ENCODE data around the gene IL10RB. TPM values are rescaled to one million over a fixed set of nuclear protein-coding genes. Genes with fewer than 3 reads are reported as not detected.

Gene IL10RB
- total RNA-seq, 4 donors from 2014 or later = 28.1 to 47.7 (median 32.3) TPM

DNA sequence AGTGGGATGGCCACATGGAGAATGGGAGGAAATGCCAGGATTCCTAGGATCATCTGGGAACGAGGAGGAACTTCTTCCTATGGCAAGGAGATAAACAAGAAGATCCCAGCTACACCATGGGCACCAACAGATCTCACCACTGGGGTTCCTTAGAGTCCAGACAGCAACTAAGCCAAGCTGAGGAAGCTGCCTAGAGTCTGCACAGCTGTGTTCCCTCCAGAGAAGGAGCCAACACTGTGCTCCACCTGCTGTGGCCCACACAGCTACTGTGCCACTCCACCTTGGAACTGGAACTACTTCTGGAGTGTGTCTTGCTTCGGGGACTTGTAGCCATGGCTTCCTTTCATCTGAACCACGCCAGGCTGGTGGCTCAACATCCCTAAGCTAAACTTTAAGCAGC, 64.6 kb downstream of the IL10RB start:
- TF ChIP-seq, protein P1, sequence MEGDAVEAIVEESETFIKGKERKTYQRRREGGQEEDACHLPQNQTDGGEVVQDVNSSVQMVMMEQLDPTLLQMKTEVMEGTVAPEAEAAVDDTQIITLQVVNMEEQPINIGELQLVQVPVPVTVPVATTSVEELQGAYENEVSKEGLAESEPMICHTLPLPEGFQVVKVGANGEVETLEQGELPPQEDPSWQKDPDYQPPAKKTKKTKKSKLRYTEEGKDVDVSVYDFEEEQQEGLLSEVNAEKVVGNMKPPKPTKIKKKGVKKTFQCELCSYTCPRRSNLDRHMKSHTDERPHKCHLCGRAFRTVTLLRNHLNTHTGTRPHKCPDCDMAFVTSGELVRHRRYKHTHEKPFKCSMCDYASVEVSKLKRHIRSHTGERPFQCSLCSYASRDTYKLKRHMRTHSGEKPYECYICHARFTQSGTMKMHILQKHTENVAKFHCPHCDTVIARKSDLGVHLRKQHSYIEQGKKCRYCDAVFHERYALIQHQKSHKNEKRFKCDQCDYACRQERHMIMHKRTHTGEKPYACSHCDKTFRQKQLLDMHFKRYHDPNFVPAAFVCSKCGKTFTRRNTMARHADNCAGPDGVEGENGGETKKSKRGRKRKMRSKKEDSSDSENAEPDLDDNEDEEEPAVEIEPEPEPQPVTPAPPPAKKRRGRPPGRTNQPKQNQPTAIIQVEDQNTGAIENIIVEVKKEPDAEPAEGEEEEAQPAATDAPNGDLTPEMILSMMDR (IDR thresholded peaks at IDR 0.05) = no peak
- no peak for TF ChIP-seq POLR2A (IDR thresholded peaks at IDR 0.05)
- no peak overlapping the region for H3K4me3 ChIP-seq
- no peak for DNase-seq
- peaks cover 0 to 30% (median 0%) of the 10 kb centered on the region in 3 donors for H3K36me3 ChIP-seq
- 67 to 98% methylated on average over 1 to 3 of the region's 3 CpGs for WGBS, 2 donors
- H3K27ac ChIP-seq = no peak overlapping the region
- H3K9me3 ChIP-seq = peaks cover 0 to 7% (median 0%) of the 10 kb centered on the region in 3 donors
- H3K4me1 ChIP-seq = peaks cover 0 to 32% (median 20%) of the 10 kb centered on the region in 3 donors
- intact Hi-C loops (cut with DNase I) = no loop called here
- H3K27me3 ChIP-seq = no peaks in the 10 kb centered on the region

DNA sequence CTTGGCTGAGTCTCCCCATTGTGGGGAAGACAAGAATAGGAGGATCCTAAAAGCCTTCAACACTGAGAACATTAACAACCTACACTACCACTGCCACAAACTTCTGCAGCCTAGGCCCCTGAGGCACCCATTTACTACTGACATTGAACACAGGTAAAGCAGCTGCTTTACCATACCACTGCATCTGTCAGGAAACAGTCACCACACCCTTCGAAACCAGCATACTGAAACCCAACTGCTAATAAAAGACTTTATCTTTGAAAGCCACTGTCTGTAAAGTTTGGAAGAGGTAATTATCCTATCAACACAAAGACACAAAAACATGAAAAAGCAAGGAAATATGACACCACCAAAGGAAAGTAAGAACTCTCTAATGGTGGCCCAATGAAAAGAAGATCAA, 66.0 kb downstream of the IL10RB start:
- no peak for TF ChIP-seq POLR2A (IDR thresholded peaks at IDR 0.05)
- TF ChIP-seq, protein P1 (IDR thresholded peaks at IDR 0.05) = no peak
- intact Hi-C loops (cut with DNase I) = no loop called here
- DNase-seq = no peak
- H3K4me1 ChIP-seq = peaks cover 0 to 18% (median 6%) of the 10 kb centered on the region in 3 donors
- WGBS, 2 donors = 88 to 92% methylated on average over 1 of the region's 1 CpG
- no peaks in the 10 kb centered on the region for H3K27me3 ChIP-seq
- peaks cover 0 to 39% (median 0%) of the 10 kb centered on the region in 3 donors for H3K36me3 ChIP-seq
- H3K4me3 ChIP-seq = no peak overlapping the region
- peaks cover 0 to 7% (median 0%) of the 10 kb centered on the region in 3 donors for H3K9me3 ChIP-seq
- no peak overlapping the region for H3K27ac ChIP-seq

DNA sequence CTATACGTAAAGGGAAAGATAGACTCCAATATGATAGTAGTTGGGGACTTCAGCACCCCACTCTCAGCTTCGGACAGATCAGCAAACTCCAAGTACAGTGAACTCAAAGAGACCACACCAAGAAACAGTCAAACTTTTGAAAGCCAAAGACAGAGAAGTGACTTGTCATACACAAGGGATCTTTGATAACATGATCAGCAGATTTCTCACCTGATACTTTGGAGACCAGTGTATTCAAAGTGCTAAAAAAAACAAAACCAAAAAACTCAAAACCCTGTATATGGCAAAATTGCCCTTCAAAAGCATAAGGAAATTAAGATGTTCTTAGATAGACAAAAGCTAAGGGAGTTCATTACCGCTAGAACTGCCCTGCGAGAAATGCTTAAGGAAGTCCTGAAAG, 68.0 kb downstream of the IL10RB start:
- no peak for TF ChIP-seq POLR2A (IDR thresholded peaks at IDR 0.05)
- TF ChIP-seq, protein P1 (IDR thresholded peaks at IDR 0.05) = no peak
- no peak for DNase-seq
- Histone ChIP-seq H3K36me3 (peaks cover 0 to 56% (median 0%) of the 10 kb centered on the region in 3 donors), H3K4me3 (no peak overlapping the region), H3K9me3 (peaks cover 0 to 7% (median 0%) of the 10 kb centered on the region in 3 donors), H3K27ac (no peak overlapping the region), H3K27me3 (no peaks in the 10 kb centered on the region), H3K4me1 (peaks cover 0 to 4% (median 0%) of the 10 kb centered on the region in 3 donors)
- 71 to 84% methylated on average over 4 of the region's 4 CpGs for WGBS, 2 donors
- intact Hi-C loops (cut with DNase I) = no loop called here

DNA sequence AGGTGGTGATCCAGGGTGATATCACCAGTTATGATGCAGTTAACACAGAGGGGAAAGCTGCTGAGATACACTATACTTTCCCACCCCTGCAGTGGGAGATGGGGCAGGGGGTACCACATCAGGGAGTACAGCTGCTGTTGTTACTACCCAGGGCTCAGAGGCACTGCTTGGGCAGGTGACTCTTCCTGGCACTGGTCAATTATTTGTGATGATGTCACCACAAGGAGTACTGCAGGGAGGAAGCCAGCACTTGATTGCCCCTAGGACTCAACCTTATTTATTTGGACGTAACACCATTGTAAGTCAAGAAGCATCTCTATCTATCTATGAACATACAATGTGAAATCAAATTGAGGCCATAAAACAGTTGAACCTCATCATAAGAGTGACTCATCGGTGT, 68.7 kb downstream of the IL10RB start:
- intact Hi-C loops (cut with DNase I) = no loop called here
- Histone ChIP-seq H3K36me3 (peaks cover 0 to 56% (median 0%) of the 10 kb centered on the region in 3 donors), H3K9me3 (peaks cover 0 to 7% (median 0%) of the 10 kb centered on the region in 3 donors), H3K4me3 (no peak overlapping the region), H3K4me1 (peaks cover 0 to 3% (median 0%) of the 10 kb centered on the region in 3 donors), H3K27ac (no peak overlapping the region), H3K27me3 (no peaks in the 10 kb centered on the region)
- no peak for TF ChIP-seq POLR2A (IDR thresholded peaks at IDR 0.05)
- TF ChIP-seq, protein P1 (IDR thresholded peaks at IDR 0.05) = no peak
- WGBS, 2 donors = 70 to 89% methylated on average over 2 of the region's 2 CpGs
- no peak for DNase-seq

DNA sequence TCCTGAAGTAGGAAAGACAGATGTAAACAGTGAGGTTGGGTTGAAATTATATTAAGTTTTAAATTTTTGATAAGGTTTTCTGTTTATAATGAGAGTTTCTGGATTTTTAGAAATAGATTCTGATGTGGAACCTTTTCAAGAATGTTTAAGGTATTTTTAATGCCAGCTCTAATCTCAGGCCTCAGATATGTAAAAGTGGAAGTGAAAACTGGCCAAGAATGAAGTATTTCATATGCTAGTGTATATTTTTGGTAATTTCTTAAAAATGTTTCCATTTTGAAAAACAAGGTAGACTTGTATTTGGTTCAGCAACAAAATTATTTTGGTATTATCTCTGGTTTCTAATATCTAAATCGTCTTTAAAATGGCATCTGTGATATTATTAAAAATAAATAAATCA, 73.0 kb downstream of the IL10RB start:
- no peak for TF ChIP-seq POLR2A (IDR thresholded peaks at IDR 0.05)
- TF ChIP-seq, protein P1 (IDR thresholded peaks at IDR 0.05) = no peak
- 85 to 88% methylated on average over 1 of the region's 1 CpG for WGBS, 2 donors
- H3K9me3 ChIP-seq = no peaks in the 10 kb centered on the region
- peaks cover 0 to 73% (median 3%) of the 10 kb centered on the region in 3 donors for H3K36me3 ChIP-seq
- no peak overlapping the region for H3K4me3 ChIP-seq
- DNase-seq = no peak
- intact Hi-C loops (cut with DNase I) = no loop called here
- H3K4me1 ChIP-seq = peaks cover 0 to 8% (median 0%) of the 10 kb centered on the region in 3 donors
- H3K27me3 ChIP-seq = no peaks in the 10 kb centered on the region
- H3K27ac ChIP-seq = no peak overlapping the region

All from esophagus squamous epithelium (tissue), 5 donors.